ENCODE data around the gene EFHD2.

EFHD2 gene

GRCh38 chr1:15412175-15412800 is 2.6 kb downstream of the EFHD2 start (continued):
- no peak for TF ChIP-seq ZBTB48 (tag by site-specific recombination; IDR thresholded peaks at IDR 0.05)

- Histone ChIP-seq H3K4me1 (ENCODE audit: control insufficient read depth, insufficient read depth, low read length) (peaks cover 3% of the 10 kb centered on the region; the same call in 1 of the 2 replicates), H3K27ac (ENCODE audit: extremely low read depth, low read depth, low read length) (no peak overlapping the region), H3K36me3 (ENCODE audit: control insufficient read depth in 2 of 2, insufficient read depth in 1 of 2, low read length in 2 of 2) (peaks cover 0 to 20% of the 10 kb centered on the region in 2 experiments; a peak in 1 of 3 replicates), H3K9me3 (ENCODE audit: control insufficient read depth, insufficient read depth, low read depth, low read length) (no peaks in the 10 kb centered on the region), H3K4me3 (ENCODE audit: low read depth, low read length) (no peak overlapping the region)
- ChIA-PET CTCF (interaction anchor here (0.6 to 1.8 kb wide), 3 partner anchors 19 to 185 kb away, joined by 3 to 7 read pairs (median 7); no protein-coding TSS in a partner anchor), POLR2A (interaction anchor here (0.6 to 1.6 kb wide), 2 partner anchors 9 to 79 kb away, joined by 3 to 4 read pairs; no protein-coding TSS in a partner anchor)
- TF ChIP-seq ZNF423 (tag by site-specific recombination; IDR thresholded peaks at IDR 0.05) (no peak), ZNF529 (tag by site-specific recombination; IDR thresholded peaks at IDR 0.05; ENCODE audit: insufficient replicate concordance) (no peak), ZNF513 (tag by site-specific recombination; IDR thresholded peaks at IDR 0.05) (no peak), ZNF707 (tag by site-specific recombination; IDR thresholded peaks at IDR 0.05) (no peak), ZNF501 (tag by site-specific recombination; IDR thresholded peaks at IDR 0.05) (no peak), ZNF76 (tag by site-specific recombination; IDR thresholded peaks at IDR 0.05; ENCODE audit: borderline replicate concordance, low read depth) (no peak), ZNF302 (tag by site-specific recombination; IDR thresholded peaks at IDR 0.05; ENCODE audit: low read depth) (no peak), ZBTB7A (tag by site-specific recombination; IDR thresholded peaks at IDR 0.05; ENCODE audit: low read depth) (no peak), ZNF146 (tag by site-specific recombination; IDR thresholded peaks at IDR 0.05) (no peak), ZBTB20 (tag by site-specific recombination; IDR thresholded peaks at IDR 0.05) (no peak), ZNF654 (tag by site-specific recombination; IDR thresholded peaks at IDR 0.05; ENCODE audit: low read depth) (no peak), ZNF221 (tag by site-specific recombination; IDR thresholded peaks at IDR 0.05; ENCODE audit: borderline replicate concordance) (no peak), ZNF114 (tag by site-specific recombination; IDR thresholded peaks at IDR 0.05) (no peak), YY1 (tag by site-specific recombination; IDR thresholded peaks at IDR 0.05) (no peak), ZNF324 (tag by site-specific recombination; IDR thresholded peaks at IDR 0.05) (no peak), ZNF629 (tag by site-specific recombination; IDR thresholded peaks at IDR 0.05) (no peak), ZNF704 (tag by site-specific recombination; IDR thresholded peaks at IDR 0.05) (no peak), ZNF335 (tag by site-specific recombination; conservative IDR thresholded peaks at IDR 0.05) (no peak), ZNF23 (tag by site-specific recombination; IDR thresholded peaks at IDR 0.05; ENCODE audit: borderline replicate concordance) (no peak), ZNF677 (tag by site-specific recombination; IDR thresholded peaks at IDR 0.05) (no peak)
Observed at GRCh38 chr1:15412843-15413242, 3.2 kb downstream of the EFHD2 start.

Measured in HEK293 (cell line).